Measurements from ENCODE around the gene PDE3B. TPM values are rescaled to one million over a fixed set of nuclear protein-coding genes. Genes with fewer than 3 reads are reported as not detected.
"Not testable (repeated sequence)": the region's sequence is repeated elsewhere in the genome, so short reads cannot be mapped to it uniquely, and the experiment has no call there.

The PDE3B gene
- total RNA-seq, 2 donors from 2014 or later: 21.1 to 23.4 TPM

DNA sequence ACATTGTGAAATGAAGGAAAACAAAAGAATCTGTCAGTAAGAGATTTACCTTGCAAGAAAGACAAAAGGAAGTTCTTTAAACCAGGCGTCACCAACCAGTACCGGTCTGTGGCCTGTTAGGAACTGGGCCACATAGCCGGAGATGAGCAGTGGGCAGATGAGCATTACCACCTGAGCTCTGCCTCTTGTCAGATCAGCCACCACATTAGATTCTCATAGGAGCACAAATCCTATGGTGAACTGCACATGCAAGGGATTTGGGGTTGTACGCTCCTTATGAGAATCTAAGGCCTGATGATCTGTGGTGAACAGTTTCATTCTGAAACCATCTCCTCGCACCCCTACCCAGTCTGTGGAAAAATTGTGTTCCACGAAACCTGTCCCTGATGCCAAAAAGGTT, 140.2 kb downstream of the PDE3B start:
- DNase-seq (ENCODE audit: low spot score): no peak
- Histone ChIP-seq H3K9me3 (no peaks in the 10 kb centered on the region), H3K4me1 (replicated peaks) (no peaks in the 10 kb centered on the region), H3K27me3 (replicated peaks; ENCODE audit: insufficient read depth) (no peaks in the 10 kb centered on the region), H3K4me3 (no peak overlapping the region), H3K27ac (no peak overlapping the region), H3K36me3 (no peaks in the 10 kb centered on the region)
- WGBS: 87% methylated on average over 6 of the region's 6 CpGs
- intact Hi-C loops (cut with DNase I): no loop called here
- TF ChIP-seq POLR2AphosphoS5 (IDR thresholded peaks at IDR 0.05): no peak
- no peak for TF ChIP-seq POLR2A (IDR thresholded peaks at IDR 0.05)
- TF ChIP-seq, protein P1, sequence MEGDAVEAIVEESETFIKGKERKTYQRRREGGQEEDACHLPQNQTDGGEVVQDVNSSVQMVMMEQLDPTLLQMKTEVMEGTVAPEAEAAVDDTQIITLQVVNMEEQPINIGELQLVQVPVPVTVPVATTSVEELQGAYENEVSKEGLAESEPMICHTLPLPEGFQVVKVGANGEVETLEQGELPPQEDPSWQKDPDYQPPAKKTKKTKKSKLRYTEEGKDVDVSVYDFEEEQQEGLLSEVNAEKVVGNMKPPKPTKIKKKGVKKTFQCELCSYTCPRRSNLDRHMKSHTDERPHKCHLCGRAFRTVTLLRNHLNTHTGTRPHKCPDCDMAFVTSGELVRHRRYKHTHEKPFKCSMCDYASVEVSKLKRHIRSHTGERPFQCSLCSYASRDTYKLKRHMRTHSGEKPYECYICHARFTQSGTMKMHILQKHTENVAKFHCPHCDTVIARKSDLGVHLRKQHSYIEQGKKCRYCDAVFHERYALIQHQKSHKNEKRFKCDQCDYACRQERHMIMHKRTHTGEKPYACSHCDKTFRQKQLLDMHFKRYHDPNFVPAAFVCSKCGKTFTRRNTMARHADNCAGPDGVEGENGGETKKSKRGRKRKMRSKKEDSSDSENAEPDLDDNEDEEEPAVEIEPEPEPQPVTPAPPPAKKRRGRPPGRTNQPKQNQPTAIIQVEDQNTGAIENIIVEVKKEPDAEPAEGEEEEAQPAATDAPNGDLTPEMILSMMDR (IDR thresholded peaks at IDR 0.05): no peak

DNA sequence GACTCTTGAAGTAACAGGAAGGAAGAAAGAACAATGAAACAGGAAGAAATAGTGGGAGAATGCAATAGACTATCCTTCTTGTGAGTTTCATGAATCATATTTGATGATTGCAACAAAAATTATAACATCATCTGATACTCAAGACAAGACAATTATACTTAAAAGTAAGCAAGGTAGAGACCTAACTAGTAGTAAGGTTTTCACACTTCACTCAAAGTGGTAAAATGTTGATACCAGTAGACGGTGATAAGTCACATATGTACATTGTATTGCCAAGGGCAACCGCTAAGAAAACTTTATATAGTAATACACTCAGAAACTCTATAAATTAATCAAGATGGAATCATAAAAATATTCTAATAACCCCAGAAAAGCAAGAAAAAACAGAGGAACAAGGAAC, 140.6 kb downstream of the PDE3B start:
- TF ChIP-seq POLR2AphosphoS5 (IDR thresholded peaks at IDR 0.05) (no peak), POLR2A (IDR thresholded peaks at IDR 0.05) (no peak)
- TF ChIP-seq, protein P1 (IDR thresholded peaks at IDR 0.05): no peak
- H3K4me1 ChIP-seq (replicated peaks): no peaks in the 10 kb centered on the region
- no peaks in the 10 kb centered on the region for H3K9me3 ChIP-seq
- no peak for DNase-seq (ENCODE audit: low spot score)
- intact Hi-C loops (cut with DNase I): no loop called here
- no peak overlapping the region for H3K4me3 ChIP-seq
- 84% methylated on average over 2 of the region's 2 CpGs for WGBS
- no peaks in the 10 kb centered on the region for H3K27me3 ChIP-seq (replicated peaks; ENCODE audit: insufficient read depth)
- H3K27ac ChIP-seq: no peak overlapping the region
- H3K36me3 ChIP-seq: no peaks in the 10 kb centered on the region

DNA sequence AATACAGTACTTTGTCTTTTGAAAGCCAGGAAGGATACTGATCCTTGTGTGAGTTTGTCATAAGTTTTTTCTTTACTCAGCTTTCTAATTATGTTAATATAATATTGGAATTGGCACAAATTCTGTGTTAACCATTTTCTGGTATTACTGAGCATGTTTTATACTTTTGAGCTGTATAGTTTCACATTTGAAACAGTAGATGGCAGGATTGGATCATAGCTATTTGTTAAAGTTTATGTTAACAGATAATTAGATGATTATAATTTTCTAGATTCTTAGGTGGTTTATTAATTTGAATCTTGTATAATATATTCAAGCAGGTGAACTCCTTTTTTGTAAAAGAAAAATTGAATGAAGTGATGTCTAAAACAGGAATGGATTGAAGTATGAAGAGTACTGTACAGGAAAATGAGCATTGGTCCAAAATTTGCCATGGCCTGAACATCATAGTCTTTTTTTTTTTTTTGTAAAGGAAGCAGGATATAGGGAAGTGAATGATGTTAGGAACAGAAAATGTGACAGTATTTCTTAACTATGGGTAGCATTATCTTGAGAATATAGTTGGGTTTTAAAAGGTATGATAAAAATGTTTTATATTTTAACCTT, 146.4 kb downstream of the PDE3B start:
- Histone ChIP-seq H3K27ac (no peak overlapping the region), H3K27me3 (replicated peaks; ENCODE audit: insufficient read depth) (no peaks in the 10 kb centered on the region), H3K36me3 (no peaks in the 10 kb centered on the region), H3K4me3 (no peak overlapping the region), H3K9me3 (no peaks in the 10 kb centered on the region), H3K4me1 (replicated peaks) (no peaks in the 10 kb centered on the region)
- DNase-seq (ENCODE audit: low spot score): no peak
- intact Hi-C loops (cut with DNase I): no loop called here
- TF ChIP-seq POLR2AphosphoS5 (IDR thresholded peaks at IDR 0.05): no peak
- TF ChIP-seq, protein P1 (IDR thresholded peaks at IDR 0.05): peak in 3 of 4 experiments; percentile 19 to 54 (median 48)

DNA sequence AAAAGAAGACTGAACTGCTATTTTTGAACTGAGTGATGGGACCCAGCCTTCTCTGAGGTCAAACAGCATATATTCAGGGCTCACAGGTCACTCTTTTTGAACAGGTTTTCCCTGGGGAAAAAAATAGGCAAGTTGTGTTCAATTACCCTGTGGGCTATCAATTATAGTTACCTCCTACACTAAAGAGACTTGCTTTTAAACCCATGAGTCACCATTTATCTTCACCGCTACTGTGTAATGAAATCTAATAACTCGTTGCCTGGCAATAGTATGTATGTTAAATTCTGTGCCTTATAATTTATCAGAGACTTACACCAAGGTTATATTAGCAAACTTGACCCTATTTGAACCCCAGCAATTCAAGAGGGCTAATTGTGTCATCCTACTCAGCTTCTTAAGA, 149.9 kb downstream of the PDE3B start:
- H3K36me3 ChIP-seq: no peaks in the 10 kb centered on the region
- no peak for DNase-seq (ENCODE audit: low spot score)
- H3K9me3 ChIP-seq: no peaks in the 10 kb centered on the region
- intact Hi-C loops (cut with DNase I): no loop called here
- no peak overlapping the region for H3K4me3 ChIP-seq
- no peak for TF ChIP-seq POLR2A (IDR thresholded peaks at IDR 0.05)
- TF ChIP-seq, protein P1 (IDR thresholded peaks at IDR 0.05): no peak
- no peak for TF ChIP-seq POLR2AphosphoS5 (IDR thresholded peaks at IDR 0.05)
- H3K4me1 ChIP-seq (replicated peaks): no peaks in the 10 kb centered on the region
- H3K27me3 ChIP-seq (replicated peaks; ENCODE audit: insufficient read depth): no peaks in the 10 kb centered on the region
- H3K27ac ChIP-seq: no peak overlapping the region
- 90% methylated on average over 2 of the region's 2 CpGs for WGBS

DNA sequence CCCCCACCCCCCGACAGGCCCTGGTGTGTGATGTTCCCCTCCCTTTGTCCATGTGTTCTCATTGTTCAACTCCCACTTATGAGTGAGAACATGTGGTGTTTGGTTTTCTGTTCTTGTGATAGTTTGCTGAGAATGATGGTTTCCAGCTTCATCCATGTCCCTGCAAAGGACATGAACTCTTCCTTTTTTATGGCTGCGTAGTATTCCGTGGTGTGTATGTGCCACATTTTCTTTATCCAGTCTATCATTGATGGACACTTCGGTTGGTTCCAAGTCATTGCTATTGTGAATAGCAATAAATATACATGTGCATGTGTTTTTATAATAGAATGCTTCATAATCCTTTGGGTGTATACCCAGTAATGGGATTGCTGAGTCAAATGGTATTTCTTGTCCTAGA, 152.4 kb downstream of the PDE3B start:
- H3K4me1 ChIP-seq (replicated peaks); H3K27me3 ChIP-seq (replicated peaks; ENCODE audit: insufficient read depth); H3K27ac ChIP-seq; intact Hi-C loops (cut with DNase I); H3K4me3 ChIP-seq; H3K36me3 ChIP-seq; DNase-seq (ENCODE audit: low spot score); H3K9me3 ChIP-seq: not testable (repeated sequence)
- WGBS: 98% methylated on average over 4 of the region's 4 CpGs

All from prostate gland (tissue), 2 donors.